HEK293T (cell line): ENCODE results near the gene RNF14.

Source experiments
- FOXA1 ChIP-seq: fragments of 450-650 bp; IDR thresholded peaks from 2 replicates; pipeline ENCODE4 v1.6.1; 2016; ENCODE audit warnings: mild to moderate bottlenecking
- HDGF ChIP-seq: fragments of 450-650 bp; IDR thresholded peaks from 2 replicates; pipeline ENCODE4 v1.6.1; 2017; ENCODE audit warnings: antibody characterized with exemption, borderline replicate concordance

- TF ChIP-seq FOXA1 (no peak), HDGF (no peak)
Measured at GRCh38 chr5:142003266-142003800, 34.4 kb downstream of the RNF14 start.
